Lower leg skin (tissue), 3 donors: ENCODE measurements around the gene MAP4K1.

Experiments used
- CTCF ChIP-seq, 3 donors: fragments of 450-650 bp; IDR thresholded peaks; one replicate each; pipeline ENCODE4 v1.5.1; 2016; ENCODE audit warnings: antibody characterized with exemption in 3 of 3, mild to moderate bottlenecking in 3 of 3, moderate library complexity in 2 of 3
- POLR2A ChIP-seq, 2 donors: fragments of 450-650 bp; IDR thresholded peaks; one replicate each; pipeline ENCODE4 v1.6.1; 2016 to 2017; ENCODE audit warnings: antibody characterized with exemption in 2 of 2, mild to moderate bottlenecking in 1 of 2, moderate library complexity in 1 of 2

DNA sequence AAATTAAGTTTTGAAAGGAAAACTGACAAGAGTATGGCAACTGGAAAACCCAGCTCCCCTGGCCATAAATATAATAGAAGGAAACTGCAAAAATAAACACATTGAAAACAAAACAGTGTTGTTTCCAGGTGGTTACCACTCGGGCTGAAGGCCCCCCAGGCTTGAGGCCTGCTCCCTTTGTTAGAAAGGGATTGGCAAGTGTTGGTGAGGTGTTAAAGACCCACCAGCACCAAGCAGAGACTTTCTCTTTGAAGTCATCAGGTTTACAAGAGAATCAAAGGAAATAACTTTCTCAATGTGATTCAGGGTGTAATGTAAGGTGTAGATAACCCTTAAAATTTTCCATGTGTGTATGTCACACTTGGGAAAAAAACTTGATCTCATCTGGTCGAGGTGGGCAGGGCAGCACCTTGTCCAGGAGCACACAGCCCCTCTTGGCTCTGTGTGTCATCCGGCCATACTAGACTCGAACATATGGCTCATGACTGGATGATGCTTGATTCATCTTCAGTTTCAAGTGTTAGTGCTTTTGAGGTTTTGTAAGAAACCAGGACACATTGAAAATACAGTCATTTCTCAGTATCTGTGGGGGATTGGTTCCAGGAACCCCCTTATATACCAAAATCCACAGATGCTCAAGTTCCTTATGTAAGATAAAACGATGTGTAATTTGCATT is 37.5 kb upstream of the MAP4K1 start:
- TF ChIP-seq POLR2A (IDR thresholded peaks at IDR 0.05) (no peak), CTCF (IDR thresholded peaks at IDR 0.05) (no peak)
